GM06990 (cell line): ENCODE measurements around the gene PM20D2.

ENCODE experiments used
- DNase-seq: peaks from one replicate; pipeline ENCODE4 v3.0.0-alpha.2; 2011; ENCODE audit not compliant: insufficient read length; ENCODE audit errors: extremely low read depth
- H3K27me3 ChIP-seq: replicated peaks from 2 replicates; pipeline ENCODE4 v1.6.0; 2011; ENCODE audit warnings: low read length; ENCODE audit not compliant: control insufficient read depth, insufficient read depth
- H3K36me3 ChIP-seq: 2 replicates; pipeline ENCODE4 v1.5.1; 2011; ENCODE audit warnings: low read length; ENCODE audit not compliant: control insufficient read depth, insufficient read depth
- H3K4me3 ChIP-seq: replicated peaks from 2 replicates; pipeline ENCODE4 v1.5.1; 2011; ENCODE audit warnings: low read depth, mild to moderate bottlenecking, control low read depth, low read length
- TF ChIP-seq, protein P1 (sequence below): IDR thresholded peaks from 2 replicates; pipeline ENCODE4 v1.5.1; 2011; ENCODE audit warnings: low read length, control low read depth, mild to moderate bottlenecking, inconsistent platforms; ENCODE audit not compliant: insufficient read depth, poor library complexity, severe bottlenecking

PM20D2 gene

GRCh38 chr6:89116702-89117101, 29.2 kb upstream of the PM20D2 start:
- H3K27me3 ChIP-seq = no peaks in the 10 kb centered on the region
- no peaks in the 10 kb centered on the region for H3K36me3 ChIP-seq
- no peak for DNase-seq
- no peak overlapping the region for H3K4me3 ChIP-seq
- TF ChIP-seq, protein P1, sequence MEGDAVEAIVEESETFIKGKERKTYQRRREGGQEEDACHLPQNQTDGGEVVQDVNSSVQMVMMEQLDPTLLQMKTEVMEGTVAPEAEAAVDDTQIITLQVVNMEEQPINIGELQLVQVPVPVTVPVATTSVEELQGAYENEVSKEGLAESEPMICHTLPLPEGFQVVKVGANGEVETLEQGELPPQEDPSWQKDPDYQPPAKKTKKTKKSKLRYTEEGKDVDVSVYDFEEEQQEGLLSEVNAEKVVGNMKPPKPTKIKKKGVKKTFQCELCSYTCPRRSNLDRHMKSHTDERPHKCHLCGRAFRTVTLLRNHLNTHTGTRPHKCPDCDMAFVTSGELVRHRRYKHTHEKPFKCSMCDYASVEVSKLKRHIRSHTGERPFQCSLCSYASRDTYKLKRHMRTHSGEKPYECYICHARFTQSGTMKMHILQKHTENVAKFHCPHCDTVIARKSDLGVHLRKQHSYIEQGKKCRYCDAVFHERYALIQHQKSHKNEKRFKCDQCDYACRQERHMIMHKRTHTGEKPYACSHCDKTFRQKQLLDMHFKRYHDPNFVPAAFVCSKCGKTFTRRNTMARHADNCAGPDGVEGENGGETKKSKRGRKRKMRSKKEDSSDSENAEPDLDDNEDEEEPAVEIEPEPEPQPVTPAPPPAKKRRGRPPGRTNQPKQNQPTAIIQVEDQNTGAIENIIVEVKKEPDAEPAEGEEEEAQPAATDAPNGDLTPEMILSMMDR = no peak

DNA sequence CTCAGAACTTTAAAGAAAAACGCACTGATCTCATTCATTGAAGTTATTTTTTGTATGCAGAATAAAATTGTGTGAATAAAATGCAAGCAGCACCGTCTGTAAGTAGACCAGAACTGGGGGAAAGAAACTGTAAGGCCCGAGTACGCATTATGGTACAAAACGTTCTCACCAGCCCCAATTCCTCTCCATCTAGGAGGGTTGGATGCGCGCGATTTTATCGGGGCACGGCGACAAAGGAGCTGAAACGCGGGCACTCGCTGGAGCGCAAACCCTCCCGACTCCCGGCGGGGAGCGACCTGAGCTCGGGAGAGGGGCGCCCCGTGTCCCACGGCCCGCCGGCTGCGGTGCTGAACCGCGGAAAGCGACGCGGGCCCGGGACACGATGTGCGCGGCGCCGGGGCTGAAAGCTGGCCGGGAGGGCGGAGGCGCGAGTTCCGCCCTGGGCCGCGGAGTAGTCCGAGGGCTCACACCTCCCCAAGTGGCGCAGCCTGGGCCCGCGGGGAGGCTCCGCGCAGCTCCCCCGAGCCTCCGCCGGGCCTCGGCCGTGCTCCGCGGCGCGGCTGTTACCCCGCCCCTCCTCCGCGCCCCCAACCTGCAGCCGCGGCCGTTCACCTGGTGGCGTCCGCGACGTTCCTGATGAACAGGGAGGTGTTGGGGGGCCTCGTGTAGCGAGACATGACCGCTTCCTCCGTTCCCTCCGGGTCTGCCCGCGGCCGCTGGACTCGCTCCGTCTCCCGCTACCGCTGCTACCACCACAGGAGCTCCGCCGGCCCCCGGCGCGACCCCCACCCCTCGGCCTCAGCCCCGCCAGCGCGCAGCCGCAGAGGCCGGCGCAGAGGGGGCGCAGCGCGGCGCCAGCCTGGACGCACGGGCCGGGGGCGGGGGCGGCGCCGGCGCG, 28.4 kb upstream of the PM20D2 start, which contains the start of gene SRSF12:
SRSF12 (minus strand) TSS at position 861 of the 898 bp plus-strand sequence; CDS start at position 677, 184 bp downstream.
- TF ChIP-seq, protein P1 = no peak
- Histone ChIP-seq H3K36me3 (no peaks in the 10 kb centered on the region), H3K4me3 (peak within 1 kb of the TSS; percentile 56), H3K27me3 (no peaks in the 10 kb centered on the region)
- peak; percentile 62 for DNase-seq

DNA sequence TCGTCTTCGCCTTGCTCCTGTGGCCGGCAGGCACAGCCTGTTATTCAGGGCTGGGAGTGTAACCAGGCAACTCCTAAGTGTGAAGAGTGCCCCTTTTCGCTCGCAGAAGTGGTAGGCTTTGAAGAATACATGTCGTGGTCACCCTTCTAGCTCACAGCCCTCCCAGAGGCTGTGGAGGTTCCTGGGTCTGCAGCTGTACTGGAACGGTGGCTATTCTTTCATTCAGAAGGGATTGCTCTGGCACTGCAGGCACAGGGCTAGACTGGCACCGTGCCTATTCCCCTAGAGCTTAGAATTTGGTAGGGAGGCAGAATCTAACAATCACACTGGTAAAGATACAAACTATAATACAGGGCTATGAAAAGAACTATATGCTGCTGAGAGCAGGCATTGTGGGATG, 26.9 kb upstream of the PM20D2 start:
- H3K27me3 ChIP-seq = no peaks in the 10 kb centered on the region
- H3K4me3 ChIP-seq = no peak overlapping the region
- no peak for DNase-seq
- H3K36me3 ChIP-seq = no peaks in the 10 kb centered on the region
- TF ChIP-seq, protein P1 = no peak

- TF ChIP-seq, protein P1 = no peak
- H3K36me3 ChIP-seq = no peaks in the 10 kb centered on the region
- no peaks in the 10 kb centered on the region for H3K27me3 ChIP-seq
- no peak for DNase-seq
- no peak overlapping the region for H3K4me3 ChIP-seq
Measured at GRCh38 chr6:89120371-89120770, 25.5 kb upstream of the PM20D2 start.

- no peak for DNase-seq
- Histone ChIP-seq H3K36me3 (no peaks in the 10 kb centered on the region), H3K4me3 (no peak overlapping the region), H3K27me3 (no peaks in the 10 kb centered on the region)
- TF ChIP-seq, protein P1 = no peak
Measured at GRCh38 chr6:89121934-89122333, 23.9 kb upstream of the PM20D2 start.
